ENCODE results near the gene LCN10. TPM values are rescaled to one million over a fixed set of nuclear protein-coding genes. Genes with fewer than 3 reads are reported as not detected.
"Not testable (repeated sequence)": the region's sequence is repeated elsewhere in the genome, so short reads cannot be mapped to it uniquely, and the experiment has no call there.

The LCN10 gene
- total and polyA plus RNA-seq, 12 donors = 0.44 to 144 (median 3.1) TPM

- ATAC-seq (no peak), DNase-seq (no peak)
- peaks cover 0 to 23% (median 0%) of the 10 kb centered on the region in 9 donors for H3K36me3 ChIP-seq
- peaks cover 12 to 49% (median 26%) of the 10 kb centered on the region in 9 donors for H3K4me1 ChIP-seq
- no peak for TF ChIP-seq CTCF (IDR thresholded peaks at IDR 0.05)
- H3K27me3 ChIP-seq = no peaks in the 10 kb centered on the region
- peak overlapping the region in 4 of 10 donors; percentile 51 to 96 (median 96) for H3K27ac ChIP-seq
- H3K4me3 ChIP-seq = no peak overlapping the region
- WGBS, 2 donors = 81 to 82% methylated on average over 3 of the region's 3 CpGs
- intact Hi-C loops (cut with DNase I) = loop anchor here in 6 of 10 donors (5.0 to 10.0 kb wide), 5 partner anchors 158 to 445 kb away; partner anchors contain the start of genes C8G (in 1 of the 6), FUT7 (in 1 of the 6) and SLC34A3 (in 1 of the 6)
- H3K9me3 ChIP-seq = no peaks in the 10 kb centered on the region
These were observed 46.8 kb upstream of the LCN10 start for GRCh38 chr9:136789523-136789937.

- H3K27ac ChIP-seq = peak overlapping the region in 5 of 10 donors; percentile 12 to 56 (median 33)
- H3K27me3 ChIP-seq, ATAC-seq, H3K9me3 ChIP-seq, DNase-seq: not testable (repeated sequence)
- intact Hi-C loops (cut with DNase I) = loop anchor here in 6 of 10 donors (5.0 to 10.0 kb wide), 5 partner anchors 158 to 446 kb away; partner anchors contain the start of genes C8G (in 1 of the 6), FUT7 (in 1 of the 6) and SLC34A3 (in 1 of the 6)
- H3K4me1 ChIP-seq = peaks cover 12 to 45% (median 26%) of the 10 kb centered on the region in 9 donors
- peak overlapping the region in 2 of 10 donors; percentile 10 to 26 for H3K4me3 ChIP-seq
- peaks cover 0 to 16% (median 0%) of the 10 kb centered on the region in 9 donors for H3K36me3 ChIP-seq
- 60 to 69% methylated on average over 26 to 27 of the region's 27 CpGs for WGBS, 2 donors
These were observed 46.1 kb upstream of the LCN10 start for GRCh38 chr9:136788644-136789522.

- H3K4me3 ChIP-seq = peak overlapping the region in 3 of 10 donors; percentile 1 to 26 (median 13)
- peak overlapping the region in 3 of 10 donors; percentile 12 to 33 (median 28) for H3K27ac ChIP-seq
- peak; percentile 77 to 89 (median 85) for TF ChIP-seq CTCF (IDR thresholded peaks at IDR 0.05)
- peaks cover 12 to 44% (median 26%) of the 10 kb centered on the region in 9 donors for H3K4me1 ChIP-seq
- H3K27me3 ChIP-seq = no peaks in the 10 kb centered on the region
- peaks cover 0 to 6% (median 0%) of the 10 kb centered on the region in 9 donors for H3K36me3 ChIP-seq
- DNase-seq = peak in 1 of 2 donors; percentile 73
- ATAC-seq = no peak
- no peaks in the 10 kb centered on the region for H3K9me3 ChIP-seq
- 15 to 17% methylated on average over 21 of the region's 21 CpGs for WGBS, 2 donors
- intact Hi-C loops (cut with DNase I) = loop anchor here in 8 of 10 donors (1.0 to 10.0 kb wide), 8 partner anchors 159 to 447 kb away; partner anchors contain the start of genes C8G (in 1 of the 8), FUT7 (in 1 of the 8) and SLC34A3 (in 1 of the 8)
These were observed 45.1 kb upstream of the LCN10 start for GRCh38 chr9:136787690-136788400.

GRCh38 chr9:136786983-136787382 lies 44.2 kb upstream of the LCN10 start:
- H3K9me3 ChIP-seq, DNase-seq, ATAC-seq, H3K36me3 ChIP-seq, H3K27ac ChIP-seq, H3K27me3 ChIP-seq, H3K4me3 ChIP-seq: not testable (repeated sequence)
- 23 to 26% methylated on average over 4 of the region's 4 CpGs for WGBS, 2 donors
- peaks cover 8 to 35% (median 17%) of the 10 kb centered on the region in 9 donors for H3K4me1 ChIP-seq
- intact Hi-C loops (cut with DNase I) = loop anchor here in 8 of 10 donors (1.0 to 10.0 kb wide), 8 partner anchors 160 to 448 kb away; partner anchors contain the start of genes C8G (in 1 of the 8), FUT7 (in 1 of the 8) and SLC34A3 (in 1 of the 8)

Measured in heart right ventricle (tissue), 16 donors.